GM12875 (cell line): Measurements from ENCODE around the gene COX4I1.
"Not testable (repeated sequence)": the region's sequence is repeated elsewhere in the genome, so short reads cannot be mapped to it uniquely, and the experiment has no call there.

Source experiments
- H3K4me3 ChIP-seq: one replicate; pipeline ENCODE4 v1.5.1; 2011; ENCODE audit warnings: low read depth, low read length, control low read depth
- CTCF ChIP-seq: IDR thresholded peaks from 2 replicates; pipeline ENCODE4 v1.5.1; 2011; ENCODE audit warnings: low read depth, mild to moderate bottlenecking, control low read depth, inconsistent platforms, low read length, moderate library complexity, borderline replicate concordance; ENCODE audit not compliant: insufficient read depth

Gene COX4I1

GRCh38 chr16:85836706-85837582 lies 37.4 kb downstream of the COX4I1 start:
- TF ChIP-seq CTCF = no peak
- H3K4me3 ChIP-seq = no peak overlapping the region

GRCh38 chr16:85837654-85838053 lies 38.2 kb downstream of the COX4I1 start:
- H3K4me3 ChIP-seq = not testable (repeated sequence)

DNA sequence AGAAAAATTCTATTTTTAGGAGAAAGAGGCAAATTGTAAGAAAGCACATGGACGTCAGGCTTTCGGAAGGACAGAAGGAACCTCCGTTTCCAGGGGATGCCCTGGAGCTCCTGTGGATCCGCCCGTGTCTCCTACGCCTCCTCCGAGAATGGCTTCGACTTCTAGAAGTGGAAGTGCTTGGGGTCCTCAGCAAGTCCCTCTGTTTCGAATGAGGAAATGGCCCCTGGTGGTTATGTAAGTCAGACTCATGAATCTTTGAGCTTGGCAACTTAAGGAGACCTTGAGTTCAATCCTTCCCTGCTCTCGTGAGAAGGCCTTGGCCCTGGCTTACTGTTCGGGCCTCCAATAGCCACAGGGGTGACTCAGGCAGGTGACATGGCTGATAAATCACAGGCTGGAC lies 38.9 kb downstream of the COX4I1 start:
- no peak overlapping the region for H3K4me3 ChIP-seq
- TF ChIP-seq CTCF = no peak

- no peak overlapping the region for H3K4me3 ChIP-seq
- no peak for TF ChIP-seq CTCF
Measured at GRCh38 chr16:85838876-85839585, 39.5 kb downstream of the COX4I1 start.

GRCh38 chr16:85839681-85840240 lies 40.3 kb downstream of the COX4I1 start:
- H3K4me3 ChIP-seq = no peak overlapping the region
- no peak for TF ChIP-seq CTCF

- no peak for TF ChIP-seq CTCF
- no peak overlapping the region for H3K4me3 ChIP-seq
Measured at GRCh38 chr16:85840395-85840794, 40.9 kb downstream of the COX4I1 start.

GRCh38 chr16:85840801-85841200 lies 41.3 kb downstream of the COX4I1 start:
- no peak overlapping the region for H3K4me3 ChIP-seq
- TF ChIP-seq CTCF = no peak
